Liver (tissue), 9 donors: Measurements from ENCODE around the gene CNOT11. TPM values are rescaled to one million over a fixed set of nuclear protein-coding genes. Genes with fewer than 3 reads are reported as not detected.

ENCODE experiments used
- DNase-seq: peaks from one replicate; pipeline ENCODE4 v3.0.0-alpha.2; 2017; ENCODE audit warnings: low spot score
- H3K27ac ChIP-seq, 2 donors: one replicate each; pipeline ENCODE4 v1.7.0; 2013; ENCODE audit warnings: inconsistent platforms in 2 of 2, low read length in 2 of 2, control low read depth in 1 of 2, low read depth in 1 of 2, mild to moderate bottlenecking in 1 of 2
- H3K27me3 ChIP-seq, 4 donors: one replicate each; pipeline versions ENCODE4 v1.6.1 to v1.7.0; 2013; ENCODE audit warnings: low read length in 3 of 4, inconsistent platforms in 1 of 4, mild to moderate bottlenecking in 1 of 4, moderate library complexity in 1 of 4; ENCODE audit not compliant: control insufficient read depth in 4 of 4, insufficient read depth in 4 of 4
- H3K36me3 ChIP-seq, 4 donors: one replicate each; pipeline versions ENCODE4 v1.6.1 to v1.7.0; 2013; ENCODE audit warnings: low read length in 3 of 4, mild to moderate bottlenecking in 3 of 4, low read depth in 1 of 4, moderate library complexity in 1 of 4; ENCODE audit not compliant: control insufficient read depth in 4 of 4, insufficient read depth in 3 of 4
- H3K4me1 ChIP-seq, 4 donors: one replicate each; pipeline versions ENCODE4 v1.6.1 to v1.7.0; 2013; ENCODE audit warnings: low read length in 3 of 4, mild to moderate bottlenecking in 3 of 4, moderate library complexity in 1 of 4; ENCODE audit not compliant: control insufficient read depth in 4 of 4, insufficient read depth in 4 of 4
- H3K4me3 ChIP-seq, 3 donors: one replicate each; pipeline versions ENCODE4 v1.6.1 to v1.7.0; 2013; ENCODE audit warnings: low read length in 3 of 3, control low read depth in 1 of 3, low read depth in 1 of 3, mild to moderate bottlenecking in 1 of 3
- H3K9ac ChIP-seq, 2 donors: one replicate each; pipeline ENCODE4 v1.7.0; 2013; ENCODE audit warnings: low read length in 2 of 2, mild to moderate bottlenecking in 2 of 2, moderate library complexity in 2 of 2, control low read depth in 1 of 2, low read depth in 1 of 2
- H3K9me3 ChIP-seq, 4 donors: one replicate each; pipeline versions ENCODE4 v1.6.1 to v1.7.0; 2013; ENCODE audit warnings: low read length in 3 of 4; ENCODE audit not compliant: control insufficient read depth in 4 of 4
- FOXA1 ChIP-seq: IDR thresholded peaks from 2 replicates; pipeline ENCODE4 v1.6.1; 2016; ENCODE audit warnings: antibody characterized with exemption
- FOXA2 ChIP-seq: IDR thresholded peaks from 2 replicates; pipeline ENCODE4 v1.6.1; 2016; ENCODE audit warnings: antibody characterized with exemption
- GABPA ChIP-seq, 2 donors: IDR thresholded peaks in 1 of 2; conservative IDR thresholded peaks in 1 of 2; 2 replicates each; pipeline ENCODE4 v1.6.1; 2016; ENCODE audit warnings: antibody characterized with exemption in 2 of 2, mild to moderate bottlenecking in 1 of 2, moderate library complexity in 1 of 2
- HNF4A ChIP-seq, 2 donors: conservative IDR thresholded peaks; 2 replicates each; pipeline ENCODE4 v1.6.1; 2016; ENCODE audit warnings: antibody characterized with exemption in 2 of 2, mild to moderate bottlenecking in 2 of 2
- HNF4G ChIP-seq: IDR thresholded peaks from 2 replicates; pipeline ENCODE4 v1.6.1; 2016; ENCODE audit warnings: antibody characterized with exemption
- JUND ChIP-seq, 2 donors: IDR thresholded peaks; 2 replicates each; pipeline ENCODE4 v1.6.1; 2016; ENCODE audit warnings: antibody characterized with exemption in 2 of 2
- NR2F2 ChIP-seq: IDR thresholded peaks from 2 replicates; pipeline ENCODE4 v1.6.1; 2016; ENCODE audit warnings: antibody characterized with exemption
- RAD21 ChIP-seq, 2 donors: IDR thresholded peaks; 2 replicates each; pipeline ENCODE4 v1.6.1; 2016; ENCODE audit warnings: antibody characterized with exemption in 2 of 2, mild to moderate bottlenecking in 2 of 2
- RXRA ChIP-seq, 2 donors: IDR thresholded peaks; 2 replicates each; pipeline ENCODE4 v1.6.1; 2017 to 2018; ENCODE audit warnings: antibody characterized with exemption in 2 of 2, mild to moderate bottlenecking in 1 of 2
- SP1 ChIP-seq: IDR thresholded peaks from 2 replicates; pipeline ENCODE4 v1.6.1; 2018; ENCODE audit warnings: antibody characterized with exemption, mild to moderate bottlenecking
- TAF1 ChIP-seq: conservative IDR thresholded peaks from 2 replicates; pipeline ENCODE4 v1.6.1; 2016; ENCODE audit warnings: antibody characterized with exemption, mild to moderate bottlenecking
- YY1 ChIP-seq: IDR thresholded peaks from 2 replicates; pipeline ENCODE4 v1.6.1; 2016; ENCODE audit warnings: antibody characterized with exemption, mild to moderate bottlenecking
- WGBS: extraction: QIAGEN DNeasy Blood & Tissue Kit; methylation state at CpG from one replicate; pipeline ENCODE4 v1.1.7; 2013; 5-methylcytosine and 5-hydroxymethylcytosine counted together
- polyA plus RNA-seq, 2 donors: library from polyadenylated mRNA; stranded (reverse) in 1 of 2; unstranded in 1 of 2; fragments of 200-250 nt in 1 of 2; fragments of >200 nt in 1 of 2; fragmentation: Nextera tagmentation in 1 of 2; extraction: Ambion mirVana in 1 of 2; gene quantifications; one replicate each; pipeline versions ENCODE4 v1.2.1 to v1.2.3, GENCODE V29; 2013 to 2015
- total RNA-seq, 2 donors: library from RNA; depleted of rRNA; stranded (reverse); fragments of >200 nt; gene quantifications; one replicate each; pipeline ENCODE4 v1.2.3, GENCODE V29; 2014
- TF ChIP-seq, protein P1 (sequence below): IDR thresholded peaks from 2 replicates; pipeline ENCODE4 v1.6.1; 2016; ENCODE audit warnings: antibody characterized with exemption, mild to moderate bottlenecking
- TF ChIP-seq, protein P2 (sequence below): IDR thresholded peaks from 2 replicates; pipeline ENCODE4 v1.6.1; 2016; ENCODE audit warnings: antibody characterized with exemption
- TF ChIP-seq, protein P3 (sequence below): IDR thresholded peaks from 2 replicates; pipeline ENCODE4 v1.6.1; 2016; ENCODE audit warnings: antibody characterized with exemption
- TF ChIP-seq, protein P4 (sequence below): IDR thresholded peaks from 2 replicates; pipeline ENCODE4 v1.6.1; 2016; ENCODE audit warnings: antibody characterized with exemption
- TF ChIP-seq, protein P5 (sequence below): fragments of 150-350 bp; IDR thresholded peaks from 2 replicates; pipeline ENCODE4 v1.5.1; 2017; ENCODE audit warnings: improper control_type of control experiment, low read depth, low read length; ENCODE audit not compliant: missing input control
- donor health status: healthy.
- donor health status: healthy.
- donor health status: healthy.
- donor health status: healthy.
- donor health status: healthy.

The CNOT11 gene
- total and polyA plus RNA-seq, 4 donors: 9.8 to 14.3 (median 13.5) TPM

DNA sequence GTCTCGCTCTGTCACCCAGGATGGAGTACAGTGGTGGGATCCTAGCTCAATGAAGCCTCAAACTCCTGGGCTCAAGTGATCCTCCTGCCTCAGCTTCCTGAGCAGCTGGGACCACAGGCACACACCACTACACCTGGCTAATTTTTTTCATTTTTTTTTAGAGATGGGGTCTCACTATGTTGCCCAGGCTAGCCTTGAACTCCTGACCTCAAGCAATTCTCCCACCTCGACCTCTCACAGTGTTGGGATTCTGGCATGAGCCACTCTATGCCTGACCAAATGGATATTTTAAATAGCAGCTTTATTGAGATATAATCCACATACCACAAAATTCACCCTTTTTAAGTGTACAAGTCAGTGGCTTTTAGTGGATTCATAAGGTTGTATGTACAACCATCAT, 44.7 kb downstream of the CNOT11 start:
- Histone ChIP-seq H3K4me1 (peaks cover 0 to 18% (median 8%) of the 10 kb centered on the region in 4 donors), H3K36me3 (peaks cover 2 to 20% (median 9%) of the 10 kb centered on the region in 4 donors), H3K9ac (no peak overlapping the region), H3K27ac (no peak overlapping the region), H3K9me3 (no peaks in the 10 kb centered on the region), H3K27me3 (no peaks in the 10 kb centered on the region), H3K4me3 (no peak overlapping the region)
- 81% methylated on average over 2 of the region's 2 CpGs for WGBS
- DNase-seq: no peak
- TF ChIP-seq RAD21 (IDR thresholded peaks at IDR 0.05) (no peak), FOXA2 (no peak), FOXA1 (no peak), GABPA (IDR thresholded peaks at IDR 0.05 in 1 of 2, conservative IDR thresholded peaks at IDR 0.05 in 1 of 2) (no peak), JUND (IDR thresholded peaks at IDR 0.05) (no peak), RXRA (IDR thresholded peaks at IDR 0.05) (no peak), SP1 (no peak), HNF4A (conservative IDR thresholded peaks at IDR 0.05) (no peak), TAF1 (no peak), YY1 (no peak), HNF4G (no peak), NR2F2 (no peak)
- TF ChIP-seq, protein P1, sequence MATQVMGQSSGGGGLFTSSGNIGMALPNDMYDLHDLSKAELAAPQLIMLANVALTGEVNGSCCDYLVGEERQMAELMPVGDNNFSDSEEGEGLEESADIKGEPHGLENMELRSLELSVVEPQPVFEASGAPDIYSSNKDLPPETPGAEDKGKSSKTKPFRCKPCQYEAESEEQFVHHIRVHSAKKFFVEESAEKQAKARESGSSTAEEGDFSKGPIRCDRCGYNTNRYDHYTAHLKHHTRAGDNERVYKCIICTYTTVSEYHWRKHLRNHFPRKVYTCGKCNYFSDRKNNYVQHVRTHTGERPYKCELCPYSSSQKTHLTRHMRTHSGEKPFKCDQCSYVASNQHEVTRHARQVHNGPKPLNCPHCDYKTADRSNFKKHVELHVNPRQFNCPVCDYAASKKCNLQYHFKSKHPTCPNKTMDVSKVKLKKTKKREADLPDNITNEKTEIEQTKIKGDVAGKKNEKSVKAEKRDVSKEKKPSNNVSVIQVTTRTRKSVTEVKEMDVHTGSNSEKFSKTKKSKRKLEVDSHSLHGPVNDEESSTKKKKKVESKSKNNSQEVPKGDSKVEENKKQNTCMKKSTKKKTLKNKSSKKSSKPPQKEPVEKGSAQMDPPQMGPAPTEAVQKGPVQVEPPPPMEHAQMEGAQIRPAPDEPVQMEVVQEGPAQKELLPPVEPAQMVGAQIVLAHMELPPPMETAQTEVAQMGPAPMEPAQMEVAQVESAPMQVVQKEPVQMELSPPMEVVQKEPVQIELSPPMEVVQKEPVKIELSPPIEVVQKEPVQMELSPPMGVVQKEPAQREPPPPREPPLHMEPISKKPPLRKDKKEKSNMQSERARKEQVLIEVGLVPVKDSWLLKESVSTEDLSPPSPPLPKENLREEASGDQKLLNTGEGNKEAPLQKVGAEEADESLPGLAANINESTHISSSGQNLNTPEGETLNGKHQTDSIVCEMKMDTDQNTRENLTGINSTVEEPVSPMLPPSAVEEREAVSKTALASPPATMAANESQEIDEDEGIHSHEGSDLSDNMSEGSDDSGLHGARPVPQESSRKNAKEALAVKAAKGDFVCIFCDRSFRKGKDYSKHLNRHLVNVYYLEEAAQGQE: no peak
- TF ChIP-seq, protein P2, sequence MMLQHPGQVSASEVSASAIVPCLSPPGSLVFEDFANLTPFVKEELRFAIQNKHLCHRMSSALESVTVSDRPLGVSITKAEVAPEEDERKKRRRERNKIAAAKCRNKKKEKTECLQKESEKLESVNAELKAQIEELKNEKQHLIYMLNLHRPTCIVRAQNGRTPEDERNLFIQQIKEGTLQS: no peak
- TF ChIP-seq, protein P3, sequence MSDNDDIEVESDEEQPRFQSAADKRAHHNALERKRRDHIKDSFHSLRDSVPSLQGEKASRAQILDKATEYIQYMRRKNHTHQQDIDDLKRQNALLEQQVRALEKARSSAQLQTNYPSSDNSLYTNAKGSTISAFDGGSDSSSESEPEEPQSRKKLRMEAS: no peak
- TF ChIP-seq, protein P4, sequence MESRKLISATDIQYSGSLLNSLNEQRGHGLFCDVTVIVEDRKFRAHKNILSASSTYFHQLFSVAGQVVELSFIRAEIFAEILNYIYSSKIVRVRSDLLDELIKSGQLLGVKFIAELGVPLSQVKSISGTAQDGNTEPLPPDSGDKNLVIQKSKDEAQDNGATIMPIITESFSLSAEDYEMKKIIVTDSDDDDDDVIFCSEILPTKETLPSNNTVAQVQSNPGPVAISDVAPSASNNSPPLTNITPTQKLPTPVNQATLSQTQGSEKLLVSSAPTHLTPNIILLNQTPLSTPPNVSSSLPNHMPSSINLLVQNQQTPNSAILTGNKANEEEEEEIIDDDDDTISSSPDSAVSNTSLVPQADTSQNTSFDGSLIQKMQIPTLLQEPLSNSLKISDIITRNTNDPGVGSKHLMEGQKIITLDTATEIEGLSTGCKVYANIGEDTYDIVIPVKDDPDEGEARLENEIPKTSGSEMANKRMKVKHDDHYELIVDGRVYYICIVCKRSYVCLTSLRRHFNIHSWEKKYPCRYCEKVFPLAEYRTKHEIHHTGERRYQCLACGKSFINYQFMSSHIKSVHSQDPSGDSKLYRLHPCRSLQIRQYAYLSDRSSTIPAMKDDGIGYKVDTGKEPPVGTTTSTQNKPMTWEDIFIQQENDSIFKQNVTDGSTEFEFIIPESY: no peak

DNA sequence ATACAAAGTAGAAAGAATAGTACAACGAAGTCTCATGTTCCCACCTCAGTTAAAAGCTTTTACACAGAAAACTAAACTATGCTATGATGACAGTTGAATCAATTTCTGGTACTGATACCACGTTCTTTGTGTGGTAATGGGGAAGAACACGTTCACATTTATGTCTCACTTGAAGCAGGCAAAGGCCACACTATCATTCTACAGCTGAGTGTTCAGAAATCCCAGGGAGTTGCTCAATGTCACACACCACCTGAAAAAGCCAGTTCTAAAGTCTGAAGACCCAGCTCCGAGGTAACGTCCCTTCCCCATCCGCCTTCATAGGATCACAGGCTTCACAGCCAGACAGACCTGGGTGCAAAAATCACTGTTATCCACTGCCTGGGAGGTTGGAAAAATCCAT, 46.9 kb downstream of the CNOT11 start:
- TF ChIP-seq, protein P3: no peak
- TF ChIP-seq, protein P4: no peak
- TF ChIP-seq, protein P5, sequence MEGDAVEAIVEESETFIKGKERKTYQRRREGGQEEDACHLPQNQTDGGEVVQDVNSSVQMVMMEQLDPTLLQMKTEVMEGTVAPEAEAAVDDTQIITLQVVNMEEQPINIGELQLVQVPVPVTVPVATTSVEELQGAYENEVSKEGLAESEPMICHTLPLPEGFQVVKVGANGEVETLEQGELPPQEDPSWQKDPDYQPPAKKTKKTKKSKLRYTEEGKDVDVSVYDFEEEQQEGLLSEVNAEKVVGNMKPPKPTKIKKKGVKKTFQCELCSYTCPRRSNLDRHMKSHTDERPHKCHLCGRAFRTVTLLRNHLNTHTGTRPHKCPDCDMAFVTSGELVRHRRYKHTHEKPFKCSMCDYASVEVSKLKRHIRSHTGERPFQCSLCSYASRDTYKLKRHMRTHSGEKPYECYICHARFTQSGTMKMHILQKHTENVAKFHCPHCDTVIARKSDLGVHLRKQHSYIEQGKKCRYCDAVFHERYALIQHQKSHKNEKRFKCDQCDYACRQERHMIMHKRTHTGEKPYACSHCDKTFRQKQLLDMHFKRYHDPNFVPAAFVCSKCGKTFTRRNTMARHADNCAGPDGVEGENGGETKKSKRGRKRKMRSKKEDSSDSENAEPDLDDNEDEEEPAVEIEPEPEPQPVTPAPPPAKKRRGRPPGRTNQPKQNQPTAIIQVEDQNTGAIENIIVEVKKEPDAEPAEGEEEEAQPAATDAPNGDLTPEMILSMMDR: no peak
- peak; percentile 24 to 37 for TF ChIP-seq HNF4A (conservative IDR thresholded peaks at IDR 0.05)
- TF ChIP-seq FOXA2: no peak
- peak; percentile 5 for TF ChIP-seq HNF4G
- no peak for TF ChIP-seq RXRA (IDR thresholded peaks at IDR 0.05)
- Histone ChIP-seq H3K9me3 (no peaks in the 10 kb centered on the region), H3K36me3 (peaks cover 0 to 3% (median 0%) of the 10 kb centered on the region in 4 donors), H3K27me3 (no peaks in the 10 kb centered on the region), H3K27ac (peak overlapping the region in 1 of 2 donors; percentile 47), H3K9ac (no peak overlapping the region), H3K4me1 (peaks cover 5 to 28% (median 12%) of the 10 kb centered on the region in 4 donors), H3K4me3 (no peak overlapping the region)
- no peak for DNase-seq
- 49% methylated on average over 6 of the region's 6 CpGs for WGBS
